Activated naive CD4-positive, alpha-beta T cell (primary cell): ENCODE measurements around the gene GABRA5.

Experiments used
- DNase-seq, 4 experiments: peaks; one replicate each; lab custom pipeline; 2025; lab: John Stamatoyannopoulos, UW

The GABRA5 gene

DNA sequence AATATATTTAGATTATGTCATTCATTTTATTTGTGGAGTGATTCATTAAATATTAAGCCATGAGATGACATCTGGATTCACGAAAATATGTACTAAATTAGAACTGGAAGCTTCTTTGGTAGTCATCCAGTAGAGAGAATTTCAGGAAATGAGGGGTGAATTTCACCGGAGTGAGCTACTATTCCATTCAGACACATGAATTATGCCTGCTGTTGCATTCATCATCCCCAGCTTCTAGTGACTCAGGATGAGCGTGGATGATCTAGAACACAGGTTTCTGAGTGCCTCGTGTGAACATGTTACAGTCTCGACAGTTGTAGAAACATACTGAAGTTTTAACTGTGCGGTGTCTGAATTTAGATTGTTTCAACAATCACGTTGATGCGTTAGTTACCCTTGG lies 61.2 kb downstream of the GABRA5 start:
- no peak for DNase-seq

DNA sequence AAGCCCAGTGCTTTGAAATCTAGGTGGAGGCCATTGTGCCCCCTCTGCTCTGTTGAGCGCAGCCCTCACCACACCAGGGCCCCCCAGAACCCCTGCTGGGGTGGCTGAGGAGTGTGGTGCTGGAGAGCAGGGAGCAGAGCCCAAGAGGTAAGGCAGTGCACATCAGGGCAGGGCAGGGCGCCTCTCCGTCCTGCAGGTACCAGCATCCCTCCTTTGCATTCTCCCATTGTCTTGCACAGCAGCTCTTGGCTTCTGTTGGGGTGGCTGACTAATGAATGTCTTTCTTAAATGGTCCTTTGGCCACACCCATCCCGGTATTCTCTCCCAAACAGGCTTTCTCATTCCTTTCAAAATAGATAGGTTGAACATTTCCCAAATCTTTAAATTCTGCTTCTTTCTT lies 62.7 kb downstream of the GABRA5 start:
- DNase-seq, result no peak

- DNase-seq, result no peak
Measured at GRCh38 chr15:26934848-26935247, 68.0 kb downstream of the GABRA5 start.

- DNase-seq, result no peak
Measured at GRCh38 chr15:26935322-26935721, 68.5 kb downstream of the GABRA5 start.

GRCh38 chr15:26936502-26936901 lies 69.6 kb downstream of the GABRA5 start:
- no peak for DNase-seq

- no peak for DNase-seq
Measured at GRCh38 chr15:26937134-26937533, 70.3 kb downstream of the GABRA5 start.

GRCh38 chr15:26939398-26939797 lies 72.5 kb downstream of the GABRA5 start:
- DNase-seq, result no peak

DNA sequence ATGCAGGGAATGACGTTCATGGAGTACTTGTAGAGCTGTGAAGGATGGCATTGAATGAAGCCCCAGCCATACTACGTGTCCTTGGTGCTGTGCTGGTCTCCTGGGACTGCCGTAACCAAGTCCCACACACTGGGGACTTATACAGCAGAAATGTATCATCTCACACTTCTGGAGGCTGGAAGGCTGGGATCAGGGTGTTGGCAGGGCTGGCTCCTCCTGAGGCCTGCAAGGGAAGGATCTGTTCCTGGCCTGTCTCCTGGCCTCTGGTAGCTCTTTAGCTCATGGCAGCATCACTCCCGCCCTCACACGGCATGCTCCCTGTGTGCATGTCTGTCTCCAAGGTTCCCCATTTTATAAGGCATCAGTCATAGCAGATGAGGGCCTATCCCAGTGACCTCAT lies 74.6 kb downstream of the GABRA5 start:
- no peak for DNase-seq

- no peak for DNase-seq
Measured at GRCh38 chr15:26943866-26944265, 77.0 kb downstream of the GABRA5 start.

DNA sequence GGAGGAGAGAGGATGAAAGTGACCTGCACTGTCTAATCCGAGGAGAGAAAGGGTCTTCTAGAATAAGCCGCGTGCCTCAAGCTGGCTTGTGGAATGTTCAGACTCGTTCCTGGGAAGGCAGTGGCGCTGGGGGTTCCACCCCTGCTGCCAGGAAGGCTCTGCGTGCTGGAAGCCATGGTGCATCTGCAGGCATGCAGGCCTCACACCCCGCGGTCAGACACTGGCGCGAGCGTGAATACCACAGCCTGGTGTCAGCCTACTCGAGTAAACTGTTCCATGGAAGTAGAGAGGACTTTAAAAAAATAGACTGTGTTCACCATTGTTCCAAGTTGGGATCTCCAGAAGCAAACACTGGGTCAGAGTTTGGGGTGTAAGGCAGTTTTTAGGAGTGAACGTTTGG lies 78.2 kb downstream of the GABRA5 start:
- DNase-seq, result no peak

DNA sequence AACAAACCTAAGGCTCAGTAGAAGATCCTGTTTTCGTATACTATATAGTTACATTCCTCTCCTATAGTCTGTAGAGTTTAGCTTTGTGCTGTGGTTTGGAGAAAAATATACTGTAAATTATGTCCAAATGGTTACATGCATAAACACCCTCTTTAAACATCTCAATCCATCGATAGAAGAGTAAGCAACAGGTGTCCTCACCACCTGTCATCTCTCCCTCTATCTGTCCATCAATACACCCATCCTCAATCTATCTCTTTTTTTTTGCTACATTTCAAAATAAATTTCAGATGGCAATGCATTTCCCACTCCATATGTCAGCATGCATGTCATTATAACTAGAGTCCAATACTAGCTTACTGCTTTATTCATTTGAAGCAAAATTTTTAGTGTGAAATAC lies 83.1 kb downstream of the GABRA5 start:
- no peak for DNase-seq

DNA sequence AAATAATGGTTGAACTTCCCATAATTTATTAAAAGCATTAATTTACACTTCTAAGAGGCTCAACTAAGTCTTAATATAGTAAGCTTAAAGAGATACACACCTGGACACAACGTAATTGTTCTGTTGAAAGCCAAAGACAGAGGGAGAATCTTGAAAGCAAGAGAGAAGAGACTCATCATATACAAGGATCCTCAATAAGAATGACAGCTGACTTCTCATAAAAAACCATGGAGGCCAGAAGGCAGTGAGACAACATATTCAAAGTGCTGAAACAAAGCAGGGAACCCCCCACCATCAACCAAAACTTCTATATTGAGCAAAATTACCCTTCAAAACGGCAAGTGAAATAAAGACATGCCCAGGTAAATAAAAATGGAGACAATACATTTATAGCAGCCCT lies 87.5 kb downstream of the GABRA5 start:
- DNase-seq, result no peak

DNA sequence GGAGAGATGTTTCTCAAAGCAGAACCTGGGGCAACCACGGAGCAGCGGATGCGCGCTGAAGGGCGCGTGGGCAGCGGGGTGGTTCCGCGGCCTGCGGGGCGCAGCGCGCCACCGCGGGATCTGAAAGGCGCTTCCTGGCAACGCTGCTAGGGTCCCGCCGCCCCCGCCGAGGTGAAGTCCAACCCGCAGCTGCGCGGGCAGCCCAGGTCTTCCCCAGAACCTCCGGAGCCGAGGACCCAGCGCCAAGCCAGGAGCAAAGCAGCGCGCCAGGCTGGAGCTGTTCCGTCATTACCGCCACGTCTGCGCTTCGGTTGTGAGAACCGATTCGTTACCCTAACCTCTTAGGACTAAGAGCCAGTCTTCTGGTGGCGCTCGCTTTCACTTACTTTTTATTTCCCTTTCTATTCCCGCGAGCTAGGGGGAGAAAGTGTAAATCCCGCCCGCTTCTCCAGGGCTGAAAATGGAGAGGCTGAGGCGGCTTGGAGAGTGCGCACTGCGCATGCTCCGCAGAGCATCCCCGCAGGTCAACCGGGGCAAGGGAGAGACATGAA lies 100.9 kb downstream of the GABRA5 start:
- no peak for DNase-seq

- DNase-seq, result no peak
Measured at GRCh38 chr15:26968806-26969205, 101.9 kb downstream of the GABRA5 start.

DNA sequence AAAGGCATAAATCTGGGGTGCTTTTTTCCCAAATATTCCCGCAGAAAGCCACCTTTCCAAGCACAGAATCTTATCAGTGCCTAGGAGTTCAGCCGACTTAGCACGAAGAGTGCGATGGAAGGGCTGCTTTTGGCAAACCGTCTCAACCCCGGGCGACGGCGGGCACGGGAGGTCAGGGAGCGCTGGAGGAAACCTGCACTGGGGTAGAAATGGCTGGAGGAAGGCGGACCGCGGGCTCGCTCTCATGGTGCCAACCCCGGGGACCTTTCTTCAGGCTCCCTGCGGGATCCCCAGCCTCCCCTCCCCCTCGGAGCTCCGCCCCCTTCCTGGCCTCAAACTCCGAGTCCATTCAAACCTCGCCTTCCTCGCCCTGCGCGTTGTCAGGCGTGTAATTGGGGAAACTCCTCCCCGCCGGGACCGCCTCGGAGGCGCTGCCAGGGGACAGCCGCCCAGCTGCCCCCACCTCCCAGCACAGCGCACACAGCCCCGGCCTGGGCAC lies 103.9 kb downstream of the GABRA5 start, which contains the start of gene GABRG3:
GABRG3 (plus strand) TSS at position 470 of the 499 bp plus-strand sequence.
- DNase-seq, result no peak

DNA sequence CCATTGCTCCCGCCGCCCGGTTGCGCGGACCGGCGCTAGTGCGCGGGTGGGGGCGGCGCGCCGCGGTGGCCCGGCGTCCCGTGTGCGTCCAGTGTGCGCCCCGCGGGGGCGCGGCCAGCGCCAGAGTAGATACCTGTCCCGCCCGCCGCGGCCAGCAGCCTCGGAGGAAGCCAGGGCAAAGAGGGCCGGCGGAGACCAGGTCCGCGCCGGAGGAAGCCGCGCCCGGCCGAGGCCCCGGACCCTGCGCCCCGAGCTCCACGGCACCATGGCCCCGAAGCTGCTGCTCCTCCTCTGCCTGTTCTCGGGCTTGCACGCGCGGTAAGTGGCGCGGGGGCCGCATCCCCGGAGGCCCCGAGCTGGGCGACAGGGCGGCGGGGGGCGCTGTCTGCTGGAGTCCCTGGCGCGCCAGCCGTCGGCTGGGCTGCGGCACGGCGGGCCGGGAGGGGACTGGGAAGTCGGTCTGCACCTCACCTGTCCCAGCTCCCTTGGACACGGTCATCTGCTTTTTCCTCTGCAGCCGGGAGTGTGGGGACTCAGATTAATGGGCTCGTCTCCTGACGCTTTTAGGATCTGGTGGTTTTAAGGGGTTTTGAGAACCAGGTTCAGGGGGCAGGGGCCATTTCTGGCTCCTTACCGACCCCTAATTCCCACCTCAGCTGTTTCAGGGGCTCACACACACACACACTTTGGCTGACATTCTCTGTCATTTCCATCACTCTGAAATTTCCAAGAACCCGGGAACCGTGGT lies 104.6 kb downstream of the GABRA5 start:
- DNase-seq, result no peak

- DNase-seq, result no peak
Measured at GRCh38 chr15:26972636-26973035, 105.8 kb downstream of the GABRA5 start.

GRCh38 chr15:26974120-26974780 lies 107.4 kb downstream of the GABRA5 start:
- DNase-seq, result no peak

DNA sequence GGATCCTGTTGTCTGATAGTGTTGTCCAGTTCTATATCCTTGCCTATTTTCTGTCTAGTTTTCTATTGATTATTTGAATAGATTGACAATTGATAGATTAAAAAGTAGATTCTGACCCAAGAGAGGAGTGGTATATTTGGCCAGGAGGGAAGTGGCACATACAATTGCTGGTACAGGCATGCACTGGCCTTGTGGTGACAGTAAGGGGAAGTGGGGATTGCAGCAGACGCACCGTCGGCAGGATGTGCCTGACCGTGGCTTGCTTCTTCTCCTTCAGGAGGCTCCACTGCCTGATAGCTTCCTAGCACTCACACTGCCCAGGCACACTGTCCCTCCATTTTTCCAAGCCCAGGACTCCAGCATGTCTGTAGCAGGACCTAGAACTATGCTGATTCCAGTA lies 114.6 kb downstream of the GABRA5 start:
- DNase-seq, result no peak

DNA sequence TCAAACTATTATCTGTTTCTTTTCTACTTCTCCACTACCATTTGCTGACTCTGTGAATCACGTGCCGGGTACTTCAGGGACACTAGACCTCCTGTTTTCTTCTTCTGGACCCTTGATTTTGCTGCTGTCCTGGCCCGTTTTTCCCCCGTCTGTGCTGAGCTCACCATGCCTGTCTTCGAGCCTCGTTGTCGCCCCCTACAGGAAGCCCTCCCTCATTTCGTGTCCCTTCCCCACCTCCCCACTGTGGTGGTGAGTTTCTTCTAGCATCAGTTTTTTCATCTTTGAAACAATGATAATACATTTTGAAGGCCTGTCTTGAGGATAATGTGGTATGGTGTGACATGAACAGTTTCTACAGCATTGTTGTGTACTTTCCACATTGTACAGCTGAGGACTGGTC lies 117.0 kb downstream of the GABRA5 start:
- no peak for DNase-seq

DNA sequence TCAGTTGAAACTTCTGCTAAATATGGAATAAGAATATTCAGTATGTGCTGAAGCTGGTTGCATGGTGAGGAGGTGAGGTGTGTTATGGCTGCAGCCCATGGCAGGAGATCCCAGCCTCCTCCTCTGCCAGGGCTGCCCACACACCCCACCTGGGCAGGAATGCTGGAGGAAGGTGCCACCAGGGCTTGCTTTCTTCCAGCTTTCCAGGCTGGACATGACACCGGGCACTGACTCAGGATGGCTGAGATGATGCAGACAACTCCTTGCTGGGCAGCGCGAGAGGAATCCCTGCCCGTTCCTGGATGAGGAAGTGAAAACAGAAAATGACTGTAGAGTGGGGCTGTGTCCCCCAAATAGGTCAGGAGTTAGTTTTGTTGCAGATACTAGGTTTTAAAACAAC lies 118.2 kb downstream of the GABRA5 start:
- no peak for DNase-seq

GRCh38 chr15:26996250-26996649 lies 129.4 kb downstream of the GABRA5 start:
- DNase-seq, result no peak
